Testis (tissue), 2 donors: Measurements from ENCODE around the gene NFE2L1.

Source experiments
- POLR2A ChIP-seq: fragments of 450-650 bp; IDR thresholded peaks from one replicate; pipeline ENCODE4 v1.6.1; 2017; ENCODE audit warnings: antibody characterized with exemption, mild to moderate bottlenecking, moderate library complexity
- TF ChIP-seq, protein P1 (sequence below), 3 experiments: fragments of 450-650 bp in 2 of 3; fragments of 200-600 bp in 1 of 3; sonication (generic) in 1 of 3; IDR thresholded peaks; one replicate each; pipeline ENCODE4 v1.5.1; 2016 to 2019; ENCODE audit warnings: antibody characterized with exemption in 3 of 3, mild to moderate bottlenecking in 2 of 3, moderate library complexity in 1 of 3

DNA sequence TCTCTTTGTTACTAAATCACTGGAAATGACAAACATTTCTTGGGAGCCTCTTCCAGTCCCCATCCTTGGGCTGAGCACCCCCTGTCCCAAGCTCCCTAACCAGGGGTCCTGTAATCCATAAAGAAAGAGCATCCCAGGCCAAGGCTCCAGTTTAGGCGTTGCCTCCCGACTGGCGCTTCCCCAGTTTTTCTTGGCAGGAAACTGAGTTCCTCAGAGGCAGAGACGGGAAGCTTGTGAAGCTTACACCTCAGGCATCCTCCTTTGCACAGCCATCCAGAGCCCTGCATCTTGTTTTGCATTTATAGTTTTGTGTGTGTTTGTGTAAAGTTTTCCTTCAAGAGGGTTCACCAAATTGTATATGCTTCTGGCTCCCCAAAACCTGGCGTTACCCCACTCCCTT lies 17.6 kb upstream of the NFE2L1 start:
- TF ChIP-seq, protein P1, sequence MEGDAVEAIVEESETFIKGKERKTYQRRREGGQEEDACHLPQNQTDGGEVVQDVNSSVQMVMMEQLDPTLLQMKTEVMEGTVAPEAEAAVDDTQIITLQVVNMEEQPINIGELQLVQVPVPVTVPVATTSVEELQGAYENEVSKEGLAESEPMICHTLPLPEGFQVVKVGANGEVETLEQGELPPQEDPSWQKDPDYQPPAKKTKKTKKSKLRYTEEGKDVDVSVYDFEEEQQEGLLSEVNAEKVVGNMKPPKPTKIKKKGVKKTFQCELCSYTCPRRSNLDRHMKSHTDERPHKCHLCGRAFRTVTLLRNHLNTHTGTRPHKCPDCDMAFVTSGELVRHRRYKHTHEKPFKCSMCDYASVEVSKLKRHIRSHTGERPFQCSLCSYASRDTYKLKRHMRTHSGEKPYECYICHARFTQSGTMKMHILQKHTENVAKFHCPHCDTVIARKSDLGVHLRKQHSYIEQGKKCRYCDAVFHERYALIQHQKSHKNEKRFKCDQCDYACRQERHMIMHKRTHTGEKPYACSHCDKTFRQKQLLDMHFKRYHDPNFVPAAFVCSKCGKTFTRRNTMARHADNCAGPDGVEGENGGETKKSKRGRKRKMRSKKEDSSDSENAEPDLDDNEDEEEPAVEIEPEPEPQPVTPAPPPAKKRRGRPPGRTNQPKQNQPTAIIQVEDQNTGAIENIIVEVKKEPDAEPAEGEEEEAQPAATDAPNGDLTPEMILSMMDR (IDR thresholded peaks at IDR 0.05), result no peak
- no peak for TF ChIP-seq POLR2A
